Ovary (tissue), 9 donors: ENCODE measurements around the gene CDCA3. TPM values are rescaled to one million over a fixed set of nuclear protein-coding genes. Genes with fewer than 3 reads are reported as not detected.

Experiments used
- DNase-seq, 5 donors: peaks; one replicate each; pipeline ENCODE4 v3.0.0-alpha.2; 2019 to 2020
- H3K27ac ChIP-seq, 2 donors: fragments of 200-600 bp; one replicate each; pipeline versions ENCODE4 v1.5.1 to v1.8.0; 2019 to 2022
- H3K27me3 ChIP-seq: fragments of 200-600 bp; one replicate; pipeline ENCODE4 v1.8.0; 2022
- H3K36me3 ChIP-seq: fragments of 200-600 bp; sonication (generic); one replicate; pipeline ENCODE4 v1.5.1; 2019
- H3K4me1 ChIP-seq: one replicate; pipeline ENCODE4 v1.8.1; 2013; ENCODE audit warnings: mild to moderate bottlenecking, moderate library complexity; ENCODE audit not compliant: insufficient read depth
- H3K4me3 ChIP-seq: fragments of 200-600 bp; sonication (generic); one replicate; pipeline ENCODE4 v1.5.1; 2017
- H3K9me3 ChIP-seq, 2 donors: fragments of 200-600 bp in 1 of 2; sonication (generic) in 1 of 2; one replicate each; pipeline versions ENCODE4 v1.5.1 to v1.8.1; 2013 to 2019; ENCODE audit warnings: mild to moderate bottlenecking in 1 of 2, moderate library complexity in 1 of 2
- CTCF ChIP-seq, 3 donors: fragments of 450-650 bp in 2 of 3; fragments of 200-600 bp in 1 of 3; IDR thresholded peaks; one replicate each; pipeline versions ENCODE4 v1.5.1 to v1.8.0; 2016 to 2022; ENCODE audit warnings: antibody characterized with exemption in 3 of 3, mild to moderate bottlenecking in 1 of 3
- EP300 ChIP-seq: sonication (generic); formaldehyde crosslinking; IDR thresholded peaks from one replicate; pipeline ENCODE4 v1.6.1; 2017; ENCODE audit warnings: antibody characterized with exemption
- POLR2A ChIP-seq: fragments of 450-650 bp; IDR thresholded peaks from one replicate; pipeline ENCODE4 v1.6.1; 2017; ENCODE audit warnings: antibody characterized with exemption, mild to moderate bottlenecking, moderate library complexity
- WGBS, 3 donors: extraction: QIAGEN DNeasy Blood & Tissue Kit in 1 of 3; methylation state at CpG; one replicate each; pipeline versions ENCODE4 v1.1.5 to v1.1.7; 2013 to 2017; 5-methylcytosine and 5-hydroxymethylcytosine counted together
- intact Hi-C, 4 donors: fragments of 100-400 bp; cut with DNase I; formaldehyde crosslinking; loops; one replicate each; pipeline versions ENCODE4 v1.11.0 to v1.15.1; 2022 to 2023
- polyA plus RNA-seq, 2 donors: library from polyadenylated mRNA; stranded (reverse); fragments of 200-250 nt in 1 of 2; fragments of 350-450 nt in 1 of 2; fragmentation: Illumina TruSeq in 1 of 2; extraction: RNeasy Lipid Tissue Mini Kit (QIAGEN cat#74804) in 1 of 2; gene quantifications; one replicate each; pipeline ENCODE4 v1.2.3, GENCODE V29; 2013 to 2014
- total RNA-seq, 7 donors: library from RNA; depleted of rRNA in 2 of 7; stranded (reverse); fragments of >200 nt in 2 of 7; fragmentation: NEBNext Ultra II Directional in 3 of 7; extraction: Animal tissue kit (Norgen Biotek cat#: 25700) in 3 of 7; gene quantifications; one replicate each; pipeline versions ENCODE4 v1.1.0 to v1.2.4, GENCODE V29; 2016 to 2023
- donor health status: DM: no; HTN: no; CAD: no; lungs with moderate emphysema.
- donor health status: DM: no; HTN: no; CAD: no.
- donor health status: Bipolar disorder and iron deficiency.
- donor health status: DM: yes; HTN: yes; CAD: no.
- donor health status: DM: no; HTN: no; CAD: no.
- donor health status: DM: yes; HTN: yes; CAD: no.

The CDCA3 gene
- total and polyA plus RNA-seq, 9 donors = 0.18 to 1.6 (median 0.74) TPM

DNA sequence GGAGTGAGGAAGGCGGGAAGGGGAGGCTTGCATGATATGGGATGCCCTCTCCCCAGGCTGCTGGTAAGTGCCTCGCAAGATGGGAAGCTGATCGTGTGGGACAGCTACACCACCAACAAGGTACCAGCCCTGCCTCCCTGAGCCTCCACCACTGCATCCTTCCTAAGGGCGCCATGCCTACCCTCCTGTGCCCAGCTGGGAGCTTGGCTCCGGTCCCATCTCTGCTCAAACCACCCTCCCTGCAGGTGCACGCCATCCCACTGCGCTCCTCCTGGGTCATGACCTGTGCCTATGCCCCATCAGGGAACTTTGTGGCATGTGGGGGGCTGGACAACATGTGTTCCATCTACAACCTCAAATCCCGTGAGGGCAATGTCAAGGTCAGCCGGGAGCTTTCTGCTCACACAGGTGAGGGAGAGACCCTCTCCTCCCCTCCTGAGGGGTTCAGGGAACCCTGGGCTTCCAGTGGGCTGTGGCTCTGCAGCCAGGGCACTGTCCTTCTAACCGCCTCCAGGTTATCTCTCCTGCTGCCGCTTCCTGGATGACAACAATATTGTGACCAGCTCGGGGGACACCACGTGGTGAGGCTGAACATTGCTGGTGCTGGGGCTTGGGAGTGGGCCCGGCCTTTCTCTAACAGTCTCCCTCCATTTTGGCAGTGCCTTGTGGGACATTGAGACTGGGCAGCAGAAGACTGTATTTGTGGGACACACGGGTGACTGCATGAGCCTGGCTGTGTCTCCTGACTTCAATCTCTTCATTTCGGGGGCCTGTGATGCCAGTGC is 7.8 kb downstream of the CDCA3 start:
- 68 to 72% (median 70%) methylated on average over 16 of the region's 16 CpGs for WGBS, 3 donors
- TF ChIP-seq CTCF (IDR thresholded peaks at IDR 0.05) (no peak), EP300 (no peak), POLR2A (no peak)
- H3K9me3 ChIP-seq = no peaks in the 10 kb centered on the region
- H3K36me3 ChIP-seq = no peaks in the 10 kb centered on the region
- no peaks in the 10 kb centered on the region for H3K4me1 ChIP-seq
- intact Hi-C loops = no loop called here
- no peaks in the 10 kb centered on the region for H3K27me3 ChIP-seq
- H3K4me3 ChIP-seq = no peak overlapping the region
- no peak overlapping the region for H3K27ac ChIP-seq
- no peak for DNase-seq

DNA sequence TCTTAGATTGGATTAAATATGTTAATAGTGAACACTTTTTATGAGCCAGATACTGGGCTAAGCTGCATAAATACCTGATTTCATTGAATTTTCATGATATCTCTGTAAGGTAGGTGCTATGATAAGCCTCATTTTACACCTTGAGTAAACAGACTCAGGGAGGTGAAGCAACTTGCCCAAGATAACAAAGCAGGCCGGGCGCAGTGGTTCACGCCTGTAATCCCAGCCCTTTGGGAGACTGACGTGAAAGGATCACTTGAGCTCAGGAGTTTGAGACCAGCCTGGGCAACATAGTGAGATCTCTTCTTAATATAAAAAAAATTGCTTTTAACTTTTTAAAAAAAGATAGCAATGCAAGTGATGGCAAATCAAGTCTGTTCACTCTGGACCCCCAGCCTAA is 9.0 kb downstream of the CDCA3 start:
- no peak for DNase-seq
- Histone ChIP-seq H3K36me3 (no peaks in the 10 kb centered on the region), H3K27me3 (no peaks in the 10 kb centered on the region), H3K9me3 (no peaks in the 10 kb centered on the region), H3K4me3 (no peak overlapping the region), H3K27ac (no peak overlapping the region), H3K4me1 (no peaks in the 10 kb centered on the region)
- intact Hi-C loops = no loop called here
- no peak for TF ChIP-seq POLR2A
- TF ChIP-seq EP300 = no peak
- no peak for TF ChIP-seq CTCF (IDR thresholded peaks at IDR 0.05)
- WGBS, 3 donors = 92 to 97% (median 93%) methylated on average over 4 of the region's 4 CpGs

DNA sequence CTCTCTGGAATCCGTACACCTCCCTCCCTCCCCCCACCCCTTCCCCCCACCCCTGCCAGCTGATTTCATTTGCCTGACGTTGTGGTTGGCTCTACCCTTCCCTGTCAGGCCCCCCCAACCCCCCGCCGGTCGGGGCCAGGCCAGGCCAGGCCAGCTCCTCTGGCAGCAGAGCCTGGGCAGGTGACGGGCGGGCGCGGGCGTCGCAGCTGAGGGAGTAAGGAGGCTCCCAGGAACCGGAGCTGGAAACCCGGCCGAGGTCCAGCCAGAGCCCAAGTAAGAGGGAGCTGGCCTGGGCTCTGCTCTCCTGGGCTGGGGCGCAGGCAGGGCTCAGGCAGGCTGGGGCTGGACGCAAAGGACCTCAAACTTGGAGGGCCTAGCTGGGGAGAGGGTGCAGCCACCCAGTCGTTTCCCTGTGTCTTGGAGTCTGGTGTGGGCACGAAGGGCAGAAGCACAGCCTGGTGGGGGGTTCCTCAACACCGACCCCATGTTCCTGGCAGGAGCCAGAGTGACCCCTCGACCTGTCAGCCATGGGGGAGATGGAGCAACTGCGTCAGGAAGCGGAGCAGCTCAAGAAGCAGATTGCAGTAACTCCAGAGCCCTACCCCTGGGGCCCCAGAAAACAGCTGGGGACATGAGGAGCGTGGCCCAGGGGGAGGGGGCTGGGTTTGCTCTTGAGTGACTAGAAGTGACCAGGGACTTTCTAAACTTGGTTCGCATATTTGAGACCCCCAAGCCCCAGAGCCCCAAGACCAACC is 10.1 kb downstream of the CDCA3 start, which contains the start of gene GNB3:
GNB3 (plus strand) TSS at position 165 of the 755 bp plus-strand sequence; CDS start at position 528, 363 bp downstream.
- H3K4me1 ChIP-seq = no peaks in the 10 kb centered on the region
- H3K4me3 ChIP-seq = no peak within 1 kb of the TSS
- no peaks in the 10 kb centered on the region for H3K36me3 ChIP-seq
- WGBS, 3 donors = 66 to 68% (median 66%) methylated on average over 23 to 24 of the region's 24 CpGs
- intact Hi-C loops = no loop called here
- H3K27ac ChIP-seq = no peak within 1 kb of the TSS
- no peaks in the 10 kb centered on the region for H3K9me3 ChIP-seq
- no peaks in the 10 kb centered on the region for H3K27me3 ChIP-seq
- DNase-seq = no peak
- TF ChIP-seq POLR2A = no peak
- no peak for TF ChIP-seq EP300
- TF ChIP-seq CTCF (IDR thresholded peaks at IDR 0.05) = no peak

DNA sequence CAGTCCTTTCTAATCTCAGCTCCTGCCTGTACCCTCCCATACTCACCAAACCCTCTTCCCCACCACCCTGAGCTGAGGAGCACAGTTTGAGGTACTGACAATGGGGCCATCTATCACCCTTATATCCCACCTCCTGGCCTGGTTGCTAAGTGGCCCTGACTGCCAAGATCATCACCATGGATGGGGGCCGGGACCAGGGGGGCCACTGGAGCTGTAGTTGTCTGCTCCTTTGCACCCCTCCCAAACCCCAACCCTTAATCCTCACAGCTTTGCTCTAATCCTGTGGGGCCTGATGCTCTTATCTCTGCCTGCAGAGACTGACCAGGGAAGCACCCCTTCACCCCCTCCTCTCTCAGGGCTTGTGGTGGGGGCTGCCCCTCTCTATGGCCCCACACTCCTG is 10.8 kb downstream of the CDCA3 start:
- H3K9me3 ChIP-seq = no peaks in the 10 kb centered on the region
- H3K27ac ChIP-seq = no peak overlapping the region
- intact Hi-C loops = no loop called here
- TF ChIP-seq POLR2A (no peak), CTCF (IDR thresholded peaks at IDR 0.05) (no peak), EP300 (no peak)
- no peaks in the 10 kb centered on the region for H3K4me1 ChIP-seq
- 53 to 55% (median 55%) methylated on average over 1 of the region's 1 CpG for WGBS, 3 donors
- no peaks in the 10 kb centered on the region for H3K36me3 ChIP-seq
- no peak for DNase-seq
- no peak overlapping the region for H3K4me3 ChIP-seq
- no peaks in the 10 kb centered on the region for H3K27me3 ChIP-seq
